ENCODE data around the gene SH3BP4. TPM values are rescaled to one million over a fixed set of nuclear protein-coding genes. Genes with fewer than 3 reads are reported as not detected.

SH3BP4 gene
- total and polyA plus RNA-seq, 2 of the 13 experiments (the other 11 are each of a cell fraction or from before 2014, with no cell fraction given), result 34.6 to 99.1 TPM

- TF ChIP-seq ZBTB40 (IDR thresholded peaks at IDR 0.05) (no peak), ZBTB40 (CRISPR knock-in tag; IDR thresholded peaks at IDR 0.05) (0 out of 2 replicates have a peak, but pooled peaks have one; percentile 17), PCBP1 (IDR thresholded peaks at IDR 0.05; ENCODE audit: borderline replicate concordance, low read depth, low read length) (no peak), ETV6 (CRISPR knock-in tag; conservative IDR thresholded peaks at IDR 0.05) (no peak), ZNF256 (CRISPR knock-in tag; conservative IDR thresholded peaks at IDR 0.05) (no peak), HNRNPH1 (optimal IDR thresholded peaks at IDR 0.05; ENCODE audit: low read depth, low read length) (peak; percentile 52), ZBTB33 (CRISPR knock-in tag; IDR thresholded peaks at IDR 0.05) (peak; percentile 56), NCOA5 (CRISPR knock-in tag; IDR thresholded peaks at IDR 0.05) (no peak), MEF2D (CRISPR knock-in tag; IDR thresholded peaks at IDR 0.05) (peak; percentile 51; the same call in 1 of the 2 replicates), ZNF33A (CRISPR knock-in tag; IDR thresholded peaks at IDR 0.05; ENCODE audit: borderline replicate concordance) (no peak), XBP1 (CRISPR knock-in tag; IDR thresholded peaks at IDR 0.05) (no peak), ZFP82 (CRISPR knock-in tag; IDR thresholded peaks at IDR 0.05; ENCODE audit: borderline replicate concordance) (no peak), YY1 (IDR thresholded peaks at IDR 0.05; ENCODE audit: insufficient read depth, insufficient replicate concordance, low read depth, low read length) (no peak), TAF1 (CRISPR knock-in tag; IDR thresholded peaks at IDR 0.05) (peak; percentile 40; the same call in 1 of the 2 replicates), NR2C2 (CRISPR knock-in tag; IDR thresholded peaks at IDR 0.05; ENCODE audit: borderline replicate concordance) (peak; percentile 66), ZNF577 (CRISPR knock-in tag; IDR thresholded peaks at IDR 0.05; ENCODE audit: borderline replicate concordance, low read depth) (no peak)
- TF ChIP-seq, protein P1, sequence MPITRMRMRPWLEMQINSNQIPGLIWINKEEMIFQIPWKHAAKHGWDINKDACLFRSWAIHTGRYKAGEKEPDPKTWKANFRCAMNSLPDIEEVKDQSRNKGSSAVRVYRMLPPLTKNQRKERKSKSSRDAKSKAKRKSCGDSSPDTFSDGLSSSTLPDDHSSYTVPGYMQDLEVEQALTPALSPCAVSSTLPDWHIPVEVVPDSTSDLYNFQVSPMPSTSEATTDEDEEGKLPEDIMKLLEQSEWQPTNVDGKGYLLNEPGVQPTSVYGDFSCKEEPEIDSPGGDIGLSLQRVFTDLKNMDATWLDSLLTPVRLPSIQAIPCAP (CRISPR knock-in tag; IDR thresholded peaks at IDR 0.05; ENCODE audit: low read depth), result no peak
Measured at GRCh38 chr2:235000426-235001236, 48.8 kb downstream of the SH3BP4 start (continued).

Data from HepG2 (cell line).